LNCAP (cell line): ENCODE results near the gene BABAM2.

Experiments
- CTCF ChIP-seq: fragments of 450-650 bp; IDR thresholded peaks from 2 replicates; pipeline ENCODE4 v1.5.1; 2017; ENCODE audit warnings: mild to moderate bottlenecking

BABAM2 gene

GRCh38 chr2:28068088-28068487, 177.6 kb downstream of the BABAM2 start:
- no peak for TF ChIP-seq CTCF

- TF ChIP-seq CTCF = no peak
Observed at GRCh38 chr2:28068527-28068926, 178.0 kb downstream of the BABAM2 start.

- no peak for TF ChIP-seq CTCF
Observed at GRCh38 chr2:28071221-28071620, 180.7 kb downstream of the BABAM2 start.

GRCh38 chr2:28074137-28074536, 183.6 kb downstream of the BABAM2 start:
- no peak for TF ChIP-seq CTCF

- no peak for TF ChIP-seq CTCF
Observed at GRCh38 chr2:28080911-28081310, 190.4 kb downstream of the BABAM2 start.

- no peak for TF ChIP-seq CTCF
Observed at GRCh38 chr2:28082131-28082530, 191.6 kb downstream of the BABAM2 start.

GRCh38 chr2:28083476-28083875, 192.9 kb downstream of the BABAM2 start:
- TF ChIP-seq CTCF = no peak

GRCh38 chr2:28084564-28084963, 194.0 kb downstream of the BABAM2 start:
- no peak for TF ChIP-seq CTCF
